HUES6 (cell line): Measurements from ENCODE around the gene TTC13.
"Not testable (repeated sequence)": the region's sequence is repeated elsewhere in the genome, so short reads cannot be mapped to it uniquely, and the experiment has no call there.

Experiments used
- H3K27ac ChIP-seq: 2 replicates; pipeline ENCODE4 v1.7.0; 2013; ENCODE audit warnings: low read depth, mild to moderate bottlenecking, low read length, inconsistent platforms
- H3K27me3 ChIP-seq: 2 replicates; pipeline ENCODE4 v1.6.1; 2013; ENCODE audit warnings: low read length; ENCODE audit not compliant: control insufficient read depth, insufficient read depth
- H3K36me3 ChIP-seq: 2 replicates; pipeline ENCODE4 v1.6.1; 2013; ENCODE audit warnings: low read length; ENCODE audit not compliant: control insufficient read depth, insufficient read depth
- H3K4me1 ChIP-seq: 2 replicates; pipeline ENCODE4 v1.6.1; 2013; ENCODE audit warnings: low read length; ENCODE audit not compliant: control insufficient read depth, insufficient read depth
- H3K4me3 ChIP-seq: 2 replicates; pipeline ENCODE4 v1.5.1; 2013; ENCODE audit warnings: low read depth, low read length
- H3K9ac ChIP-seq: one replicate; pipeline ENCODE4 v1.6.1; 2013; ENCODE audit warnings: mild to moderate bottlenecking, low read length
- H3K9me3 ChIP-seq: 2 replicates; pipeline ENCODE4 v1.6.1; 2013; ENCODE audit warnings: low read depth, low read length; ENCODE audit not compliant: control insufficient read depth, insufficient read depth

The TTC13 gene

GRCh38 chr1:230978491-230979388 is at the start of gene TTC13, which contains the start of gene ARV1:
TSS of gene TTC13 (minus strand) at chr1:230978861. CDS start at chr1:230978830, 31 bp downstream.
TSS of gene ARV1 (plus strand) at chr1:230979094. CDS start at chr1:230979106, 12 bp downstream.
- H3K4me3 ChIP-seq = peak within 1 kb of the TSS; percentile 72
- no peaks in the 10 kb centered on the region for H3K9me3 ChIP-seq
- peaks cover 3% of the 10 kb centered on the region; the same call in 1 of the 2 replicates for H3K36me3 ChIP-seq
- H3K4me1 ChIP-seq = peaks cover 3% of the 10 kb centered on the region; the same call in 1 of the 2 replicates
- peaks cover 48% of the 10 kb centered on the region for H3K27me3 ChIP-seq
- H3K9ac ChIP-seq = peak within 1 kb of the TSS; percentile 18
- H3K27ac ChIP-seq = no peak within 1 kb of the TSS

DNA sequence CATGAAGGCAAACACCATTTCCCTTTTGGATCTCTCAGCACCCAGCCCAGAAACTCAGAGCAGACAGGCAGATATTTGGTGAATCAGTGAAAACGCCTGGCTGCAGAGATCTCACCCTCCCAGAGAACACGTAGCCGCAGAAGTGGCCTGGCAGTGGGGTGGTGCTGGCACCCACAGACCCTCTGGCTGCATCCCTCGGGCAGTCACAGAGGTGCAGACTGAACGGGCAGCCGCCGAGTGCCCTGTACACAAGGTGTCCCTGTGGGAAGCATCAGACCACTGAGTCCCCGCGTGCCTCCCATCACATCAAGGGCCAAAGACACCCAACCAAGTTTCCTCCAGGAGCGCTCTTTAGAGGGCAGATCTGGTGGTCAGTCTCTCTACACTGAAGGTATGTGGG is 49.3 kb upstream of the TTC13 start:
- Histone ChIP-seq H3K9me3 (no peaks in the 10 kb centered on the region), H3K27ac (no peak overlapping the region), H3K36me3 (peaks cover 3% of the 10 kb centered on the region; the same call in 1 of the 2 replicates), H3K4me3 (no peak overlapping the region), H3K9ac (no peak overlapping the region), H3K4me1 (peaks cover 9% of the 10 kb centered on the region), H3K27me3 (peaks cover 18% of the 10 kb centered on the region)

- H3K9ac ChIP-seq = no peak overlapping the region
Measured at GRCh38 chr1:231027136-231027925, 48.7 kb upstream of the TTC13 start.

DNA sequence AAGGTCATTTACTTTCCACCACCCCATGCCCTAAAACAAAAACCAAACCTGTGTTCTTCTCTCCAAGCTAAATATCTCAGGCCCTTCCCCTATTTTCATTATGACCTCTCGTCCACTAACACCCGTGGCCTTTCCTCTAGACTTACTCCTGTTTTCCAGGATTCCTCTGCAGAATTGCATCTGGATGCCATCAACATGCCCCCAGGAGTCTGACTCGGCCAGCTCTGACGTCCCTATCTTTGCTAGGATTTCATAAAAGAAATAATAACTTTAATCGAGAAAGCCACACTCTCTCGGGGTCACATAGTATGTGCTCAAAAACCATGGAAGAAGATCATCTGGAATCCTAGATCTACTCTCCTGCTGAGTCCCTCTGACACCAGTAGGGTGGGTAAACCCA is 47.9 kb upstream of the TTC13 start:
- Histone ChIP-seq H3K36me3 (peaks cover 3% of the 10 kb centered on the region; the same call in 1 of the 2 replicates), H3K4me1 (peaks cover 15% of the 10 kb centered on the region), H3K27me3 (peaks cover 18% of the 10 kb centered on the region), H3K9ac (no peak overlapping the region), H3K4me3 (no peak overlapping the region), H3K27ac (no peak overlapping the region), H3K9me3 (no peaks in the 10 kb centered on the region)

More at GRCh38 chr1:231027136-231027925, 48.7 kb upstream of the TTC13 start:
- Histone ChIP-seq H3K4me3 (no peak overlapping the region), H3K9me3 (no peaks in the 10 kb centered on the region), H3K27ac (no peak overlapping the region), H3K4me1 (peaks cover 9% of the 10 kb centered on the region), H3K27me3 (peaks cover 18% of the 10 kb centered on the region), H3K36me3 (peaks cover 3% of the 10 kb centered on the region; the same call in 1 of the 2 replicates)

GRCh38 chr1:231023150-231023549 is 44.5 kb upstream of the TTC13 start:
- Histone ChIP-seq H3K9ac (no peak overlapping the region), H3K36me3 (peaks cover 8% of the 10 kb centered on the region; the same call in 1 of the 2 replicates), H3K27me3 (peaks cover 28% of the 10 kb centered on the region), H3K4me1 (peaks cover 28% of the 10 kb centered on the region), H3K27ac (no peak overlapping the region), H3K9me3 (no peaks in the 10 kb centered on the region), H3K4me3 (no peak overlapping the region)

GRCh38 chr1:231022543-231022942 is 43.9 kb upstream of the TTC13 start:
- H3K9me3 ChIP-seq, H3K4me3 ChIP-seq, H3K36me3 ChIP-seq, H3K9ac ChIP-seq, H3K27ac ChIP-seq: not testable (repeated sequence)
- Histone ChIP-seq H3K4me1 (peaks cover 26% of the 10 kb centered on the region), H3K27me3 (peaks cover 22% of the 10 kb centered on the region)

- H3K9ac ChIP-seq = no peak overlapping the region
- H3K36me3 ChIP-seq = peaks cover 5% of the 10 kb centered on the region; the same call in 1 of the 2 replicates
- peaks cover 26% of the 10 kb centered on the region for H3K4me1 ChIP-seq
- no peak overlapping the region for H3K27ac ChIP-seq
- peaks cover 18% of the 10 kb centered on the region for H3K27me3 ChIP-seq
- no peaks in the 10 kb centered on the region for H3K9me3 ChIP-seq
- H3K4me3 ChIP-seq = no peak overlapping the region
Measured at GRCh38 chr1:231021540-231022031, 42.9 kb upstream of the TTC13 start.

GRCh38 chr1:231020816-231021215 is 42.2 kb upstream of the TTC13 start:
- Histone ChIP-seq H3K9ac (no peak overlapping the region), H3K9me3 (no peaks in the 10 kb centered on the region), H3K36me3 (peaks cover 5% of the 10 kb centered on the region; the same call in 1 of the 2 replicates), H3K4me1 (peaks cover 26% of the 10 kb centered on the region), H3K27ac (no peak overlapping the region; the same call in 1 of the 2 replicates), H3K4me3 (peak overlapping the region; percentile 13), H3K27me3 (peaks cover 17% of the 10 kb centered on the region)

DNA sequence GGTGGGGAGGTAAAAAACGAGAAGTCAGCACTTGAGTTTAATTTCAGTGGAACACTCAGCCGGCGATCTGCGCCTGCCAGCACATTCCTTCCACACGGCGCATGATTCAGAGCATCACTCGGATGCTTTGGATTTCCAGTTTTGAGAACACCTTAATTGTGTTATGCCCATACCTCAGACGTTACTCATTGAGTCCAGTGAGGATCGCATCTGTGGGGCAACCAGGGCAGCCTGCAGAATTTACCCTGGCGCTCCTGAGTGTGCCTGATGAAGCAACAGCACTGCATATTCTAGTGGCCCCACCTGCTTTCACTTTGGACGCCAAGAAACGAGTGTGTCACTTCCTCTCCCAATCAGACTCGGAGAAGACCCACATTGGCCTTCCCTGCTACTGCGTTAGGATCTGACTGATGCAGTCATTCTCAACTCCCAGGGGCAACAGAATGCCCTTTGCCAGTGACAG is 41.5 kb upstream of the TTC13 start:
- Histone ChIP-seq H3K27ac (no peak overlapping the region), H3K27me3 (peaks cover 17% of the 10 kb centered on the region), H3K9ac (no peak overlapping the region), H3K4me1 (peaks cover 26% of the 10 kb centered on the region), H3K4me3 (peak overlapping the region; percentile 13), H3K9me3 (no peaks in the 10 kb centered on the region), H3K36me3 (peaks cover 5% of the 10 kb centered on the region; the same call in 1 of the 2 replicates)

DNA sequence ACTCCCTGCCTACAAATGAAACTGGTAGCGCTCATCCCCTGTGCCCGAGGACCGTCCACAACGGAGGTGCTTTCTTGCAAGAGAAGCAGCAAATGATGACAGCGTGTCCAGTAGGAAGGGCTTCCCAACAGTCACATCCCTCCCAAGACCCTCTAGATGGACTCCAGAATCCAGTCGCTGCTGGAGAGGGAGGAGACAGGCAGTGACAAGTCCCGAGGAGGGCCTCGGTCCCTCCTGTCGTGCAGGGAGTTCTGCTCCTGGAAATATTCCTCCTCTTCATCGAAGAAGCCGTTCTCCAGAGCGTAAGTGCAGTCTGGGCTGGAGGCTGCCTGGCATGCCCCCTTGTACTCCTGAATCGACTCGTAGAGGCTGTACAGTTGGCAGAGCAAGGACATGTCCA is 41.0 kb upstream of the TTC13 start:
- Histone ChIP-seq H3K9ac (no peak overlapping the region), H3K36me3 (peaks cover 5% of the 10 kb centered on the region; the same call in 1 of the 2 replicates), H3K4me3 (no peak overlapping the region), H3K27ac (no peak overlapping the region), H3K4me1 (peaks cover 26% of the 10 kb centered on the region), H3K27me3 (peaks cover 17% of the 10 kb centered on the region), H3K9me3 (no peaks in the 10 kb centered on the region)
